Activated CD8-positive, alpha-beta memory T cell treated with anti-CD3 and anti-CD28 coated beads, Interleukin-2, amount 50 U/mL, for 24 hours (primary cell): ENCODE measurements around the gene RBFOX2.

Experiments used
- DNase-seq: peaks from one replicate; pipeline ENCODE4 v3.0.0-alpha.2; 2020; ENCODE audit errors: extremely low read depth

RBFOX2 gene

DNA sequence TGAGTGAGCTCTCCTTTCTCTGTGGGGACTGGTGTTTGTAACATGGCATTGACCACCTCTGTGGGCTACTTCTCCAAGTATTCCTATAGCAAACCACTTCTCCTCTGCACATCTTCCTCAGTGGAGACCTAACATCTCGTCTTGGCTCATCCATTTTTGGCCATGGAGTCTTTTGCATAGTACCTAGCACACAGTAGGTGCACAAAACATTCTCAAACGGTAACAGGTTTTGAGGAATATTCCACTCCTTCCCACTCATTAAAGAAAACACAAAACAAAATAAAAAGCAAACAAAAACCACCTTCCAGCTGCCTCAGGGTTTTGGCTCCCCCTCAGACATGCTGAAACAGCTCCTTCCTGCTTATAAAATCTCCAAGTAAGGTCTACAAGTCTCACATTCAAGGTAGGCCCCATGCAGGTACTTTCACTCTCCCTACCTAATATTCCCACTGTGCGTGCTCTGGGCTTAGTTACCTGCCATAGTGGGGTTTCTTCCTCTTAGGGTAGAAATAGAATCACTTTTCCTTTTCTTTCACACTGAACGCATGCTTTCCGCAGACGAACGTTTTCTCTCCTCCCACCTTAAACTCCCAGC lies 132.4 kb downstream of the RBFOX2 start:
- no peak for DNase-seq

DNA sequence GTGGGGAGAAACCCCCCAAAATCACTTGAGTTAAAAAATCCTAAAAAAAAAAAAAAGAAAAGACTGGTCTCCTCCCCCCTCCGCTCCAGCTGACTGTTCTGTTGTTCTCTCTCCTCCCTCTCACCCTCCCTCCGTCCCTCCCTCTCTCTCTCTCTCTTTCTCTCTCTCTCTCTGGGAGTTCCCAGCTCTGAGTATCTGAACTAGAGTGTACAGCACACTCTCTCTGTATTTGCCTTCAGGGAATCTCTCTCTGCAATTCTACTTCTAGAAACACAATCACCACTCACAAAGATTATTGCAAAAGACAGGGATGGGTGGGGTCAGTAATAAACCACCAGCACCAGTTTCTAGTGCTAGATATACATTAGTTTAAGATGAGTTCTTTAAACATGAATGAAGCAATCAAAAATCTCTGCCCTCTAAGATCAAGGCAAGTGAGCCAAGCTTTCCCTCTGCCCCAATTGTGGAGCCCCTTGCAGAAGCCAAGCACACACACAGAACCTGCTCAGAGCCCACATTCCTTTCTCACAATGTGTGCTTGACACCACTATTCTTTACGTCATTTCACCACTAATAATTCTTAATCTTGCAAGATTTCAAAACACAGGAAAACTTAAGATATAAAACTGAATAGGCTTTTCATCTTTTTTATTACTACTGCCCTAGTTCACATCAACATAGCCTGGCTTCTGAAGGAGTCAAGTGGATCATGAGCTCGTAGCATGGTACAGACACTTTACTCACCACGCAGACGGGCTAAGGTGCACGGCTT lies 133.5 kb downstream of the RBFOX2 start:
- no peak for DNase-seq

DNA sequence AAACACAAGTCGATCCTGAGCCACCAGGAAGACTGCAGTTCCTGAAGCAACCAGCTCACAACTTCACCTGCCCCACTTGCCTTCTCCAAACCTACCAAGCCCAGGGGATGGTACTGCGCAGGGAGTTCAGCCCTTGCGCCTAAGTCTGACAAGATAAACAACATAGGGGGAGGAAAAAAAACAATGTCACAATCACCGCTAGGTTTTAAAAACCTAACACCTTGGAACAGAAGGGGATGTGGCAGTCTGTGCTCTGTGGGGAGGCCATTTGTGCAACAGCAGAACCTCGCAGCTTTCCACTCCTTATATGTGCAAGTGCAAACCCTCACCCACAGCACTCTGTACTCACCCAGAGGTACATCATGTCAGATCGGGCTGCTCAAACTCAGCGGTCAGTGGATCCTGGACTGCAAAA lies 134.2 kb downstream of the RBFOX2 start:
- no peak for DNase-seq

DNA sequence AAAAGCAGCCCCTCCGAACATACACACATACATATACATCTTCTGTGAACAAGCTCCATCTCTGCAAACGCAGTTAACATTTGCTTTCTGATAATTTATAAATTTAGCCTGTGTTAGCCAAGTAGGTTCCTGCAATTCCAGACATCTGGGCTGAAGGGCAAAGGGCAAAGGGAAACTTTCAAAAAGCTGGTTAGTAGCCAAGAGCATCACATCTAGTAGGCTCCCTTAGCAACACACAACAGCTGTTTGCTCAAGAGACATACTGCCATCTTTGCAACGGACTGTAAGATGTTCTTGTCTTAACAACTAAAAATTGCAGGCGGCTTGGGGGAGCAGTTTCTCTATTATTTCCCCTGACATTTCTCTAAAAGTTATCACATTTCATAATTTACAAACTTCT lies 134.9 kb downstream of the RBFOX2 start:
- no peak for DNase-seq

DNA sequence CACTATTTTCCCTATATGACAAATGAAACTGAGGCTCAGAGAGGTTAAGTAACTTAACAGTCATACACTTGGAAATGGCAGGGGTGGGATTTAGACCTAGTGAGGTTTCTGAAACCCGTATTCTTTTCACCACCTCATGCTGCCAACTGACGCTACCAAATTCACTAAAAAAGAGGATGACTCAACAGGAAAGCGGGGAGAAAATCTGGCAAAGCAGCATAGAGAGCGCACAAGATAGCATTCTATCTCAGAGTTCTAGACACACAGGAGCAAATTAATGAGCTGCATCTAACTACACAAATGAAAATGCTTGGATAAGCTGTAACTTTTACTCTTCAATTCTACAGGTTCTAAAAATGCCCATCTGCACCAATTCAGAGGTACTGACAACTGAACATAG lies 136.4 kb downstream of the RBFOX2 start:
- no peak for DNase-seq

DNA sequence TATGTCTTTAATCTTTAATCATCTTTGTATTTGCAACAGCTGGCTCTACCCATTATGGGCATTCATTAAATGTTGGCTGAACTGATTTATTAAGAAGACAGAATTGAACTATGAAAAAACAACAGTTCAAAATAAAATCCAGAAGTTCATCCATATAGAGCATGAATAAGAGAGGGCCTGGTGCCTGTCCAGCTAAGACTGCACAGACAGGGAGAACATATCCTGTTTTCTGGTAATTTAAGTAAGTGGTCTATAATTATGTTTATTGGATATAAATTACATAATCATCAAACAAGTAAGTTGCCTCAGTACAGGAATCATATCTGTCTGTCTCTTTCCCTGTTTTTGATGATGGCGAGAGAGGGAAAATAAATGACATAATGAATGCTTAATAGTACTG lies 137.2 kb downstream of the RBFOX2 start:
- no peak for DNase-seq

DNA sequence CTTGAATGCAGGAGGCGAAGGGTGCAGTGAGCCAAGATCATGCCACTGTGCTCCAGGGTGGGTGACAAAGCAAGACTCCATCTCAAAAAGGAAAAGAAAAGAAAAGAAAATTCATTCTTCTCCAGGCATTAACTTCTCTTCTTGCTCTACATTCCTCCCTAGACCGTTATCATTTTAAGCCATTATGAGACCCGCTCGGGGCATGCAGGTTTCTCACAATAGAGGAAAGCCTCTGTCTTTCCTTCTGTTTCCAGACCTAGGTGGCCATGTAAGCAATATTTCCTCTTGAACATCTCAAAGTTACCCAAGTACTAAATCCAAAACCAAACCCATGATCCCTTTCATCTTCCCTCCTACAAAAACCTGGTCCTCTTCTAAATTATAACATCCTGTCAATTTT lies 139.6 kb downstream of the RBFOX2 start:
- DNase-seq = no peak

DNA sequence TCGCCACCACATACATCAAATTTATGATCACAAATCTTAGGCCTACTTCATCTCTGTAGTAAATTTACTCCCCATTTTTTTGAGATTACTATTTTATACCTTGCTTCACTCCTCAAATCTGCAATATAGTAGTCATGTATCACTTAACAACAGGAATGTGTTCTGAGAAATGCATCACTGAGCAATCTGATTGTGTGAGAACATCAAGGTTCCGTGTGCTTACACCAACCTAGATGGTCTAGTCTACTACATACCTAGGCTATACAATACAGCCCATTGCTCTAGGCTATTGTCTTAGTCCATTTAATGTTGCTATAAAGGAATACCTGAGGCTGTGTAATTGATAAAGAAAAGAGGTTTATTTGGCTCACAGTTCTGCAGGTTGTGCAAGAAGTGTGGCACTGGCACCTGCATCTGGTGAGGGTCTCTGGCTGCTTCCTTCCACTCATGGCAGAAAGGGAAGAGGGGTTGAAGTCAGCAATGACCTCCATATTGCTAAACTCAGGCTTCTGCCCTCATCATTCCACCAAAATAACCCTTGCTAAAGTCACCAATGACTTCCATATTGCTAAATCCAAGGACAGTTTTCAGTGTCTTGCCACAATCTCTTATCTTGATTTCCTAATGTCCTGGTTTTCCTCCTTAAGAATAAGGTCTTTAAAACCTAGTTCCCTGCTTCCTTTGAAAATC lies 140.3 kb downstream of the RBFOX2 start:
- no peak for DNase-seq

DNA sequence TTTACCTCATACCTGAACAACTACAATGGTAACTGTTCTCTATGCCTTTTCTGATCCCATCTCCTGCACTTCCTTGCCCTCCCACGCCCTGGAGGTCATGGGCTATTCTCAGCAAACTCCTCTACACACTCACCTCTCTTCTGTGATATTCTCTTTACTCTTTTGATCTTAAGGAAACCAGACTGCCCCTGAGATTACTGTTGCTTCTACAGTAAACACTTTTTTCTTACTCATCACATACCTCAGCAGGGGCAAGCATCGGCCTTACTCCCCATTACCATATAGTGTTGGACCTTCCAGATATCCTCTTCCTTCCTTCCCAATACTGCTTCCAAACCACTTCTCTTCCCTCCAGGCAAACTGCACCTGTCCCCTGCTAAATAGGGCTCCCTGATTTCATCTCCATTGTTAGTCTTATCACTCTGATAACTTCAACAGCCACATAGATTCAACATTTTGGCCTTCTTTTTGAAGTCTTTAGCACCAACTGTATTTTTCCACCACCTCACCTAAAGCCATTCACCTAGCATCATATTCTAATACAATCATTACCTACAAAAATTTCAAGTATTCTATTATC lies 141.2 kb downstream of the RBFOX2 start:
- DNase-seq = no peak

DNA sequence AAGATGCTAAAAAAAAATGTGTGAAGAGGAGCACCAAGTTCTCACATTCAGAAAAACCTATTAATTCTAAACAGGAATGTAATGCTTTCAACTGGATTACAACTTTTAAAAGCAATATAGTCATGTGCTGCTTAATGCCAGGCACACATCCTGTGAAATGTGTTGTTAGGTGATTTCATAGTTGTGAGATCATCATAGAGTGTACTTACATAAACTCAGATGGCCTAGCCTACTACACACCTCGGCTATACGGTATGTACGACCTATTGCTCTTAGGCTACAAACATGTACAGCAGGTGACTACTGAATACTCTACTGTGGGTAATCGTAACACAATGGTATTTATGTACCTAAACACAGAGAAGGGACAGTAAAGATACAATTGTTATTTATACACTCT lies 142.3 kb downstream of the RBFOX2 start:
- no peak for DNase-seq

DNA sequence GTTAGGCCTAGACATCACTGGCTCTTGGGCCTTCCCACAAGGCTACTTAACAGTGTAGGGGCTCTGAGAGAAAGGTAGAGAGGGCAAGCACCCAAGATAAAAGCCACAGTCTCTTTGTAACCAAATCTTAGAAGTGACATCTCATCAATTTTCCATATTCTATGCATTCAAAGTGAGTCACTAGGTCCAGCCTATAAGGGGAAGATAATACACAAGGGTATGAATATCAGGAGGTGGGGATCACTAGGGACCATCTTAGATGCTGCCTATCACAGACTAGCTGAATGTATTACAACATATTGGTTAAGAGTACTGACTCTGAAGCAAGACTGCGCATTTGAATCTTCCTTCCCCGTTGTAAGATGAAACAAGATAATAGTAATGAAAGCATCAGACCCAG lies 144.1 kb downstream of the RBFOX2 start:
- DNase-seq = no peak

DNA sequence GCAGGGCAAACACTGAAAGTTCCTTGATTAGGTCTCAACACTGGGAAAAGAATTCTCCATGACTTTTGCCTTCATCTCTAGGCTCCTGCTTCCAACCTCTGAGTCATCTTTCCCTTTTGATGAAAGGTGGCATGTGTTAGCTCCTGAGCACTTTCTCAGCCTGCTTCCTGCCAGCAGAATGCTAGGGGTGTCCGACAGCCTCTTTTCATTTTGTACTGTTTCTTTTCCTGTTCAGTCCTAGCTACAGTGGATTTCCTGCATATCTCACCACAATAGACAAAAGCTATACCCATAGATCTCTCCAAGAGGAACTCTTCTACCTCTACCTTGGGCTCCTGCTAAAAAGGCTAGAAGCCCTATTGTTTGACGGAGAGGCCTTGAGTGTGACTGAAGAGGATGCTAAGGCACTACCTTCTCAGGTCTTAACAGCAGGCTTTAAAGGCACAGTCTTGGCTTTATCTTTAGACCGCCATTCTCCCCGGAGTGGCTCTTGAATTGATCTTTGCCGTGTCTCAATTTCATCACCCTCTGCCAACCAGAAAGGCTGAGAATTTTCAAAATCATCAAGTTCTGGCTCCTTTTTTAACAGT lies 145.5 kb downstream of the RBFOX2 start:
- no peak for DNase-seq

DNA sequence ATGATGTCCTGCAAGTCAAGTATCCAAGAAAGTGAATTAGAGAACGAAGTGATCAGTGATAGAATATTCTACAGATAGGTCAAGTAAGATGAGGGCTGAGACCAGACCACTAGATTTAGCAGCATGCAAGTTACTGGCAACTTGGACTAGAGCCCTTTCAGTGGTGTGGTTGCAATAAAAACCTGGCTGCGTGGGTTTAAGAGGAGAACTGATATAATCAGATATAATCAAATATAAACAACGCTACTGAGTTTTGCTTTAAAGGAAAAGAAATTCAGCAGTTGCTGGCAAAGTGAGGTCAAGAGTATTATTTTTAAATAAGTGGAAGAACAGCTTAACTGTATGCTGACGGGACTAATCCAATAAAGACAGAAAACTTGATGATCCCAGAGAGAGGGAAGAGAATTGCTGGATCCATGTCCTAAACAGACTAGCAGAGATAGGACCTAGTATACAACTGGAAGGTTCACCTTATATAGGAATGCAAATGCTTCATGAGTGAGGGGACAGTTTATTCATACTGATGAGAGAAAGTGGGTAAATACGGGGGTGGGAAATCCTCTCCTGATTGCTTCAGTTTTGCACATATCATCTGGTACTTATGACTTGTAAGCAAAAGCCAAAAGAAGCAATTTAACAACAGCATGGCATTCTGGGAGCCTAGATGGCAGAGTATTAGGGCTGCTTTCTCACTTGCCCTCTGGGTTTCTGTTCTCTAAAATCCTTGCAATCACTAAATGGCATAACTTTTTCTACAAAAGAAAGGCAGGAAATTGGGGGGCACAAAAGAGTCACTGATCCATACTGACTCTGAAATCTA lies 146.2 kb downstream of the RBFOX2 start:
- no peak for DNase-seq

DNA sequence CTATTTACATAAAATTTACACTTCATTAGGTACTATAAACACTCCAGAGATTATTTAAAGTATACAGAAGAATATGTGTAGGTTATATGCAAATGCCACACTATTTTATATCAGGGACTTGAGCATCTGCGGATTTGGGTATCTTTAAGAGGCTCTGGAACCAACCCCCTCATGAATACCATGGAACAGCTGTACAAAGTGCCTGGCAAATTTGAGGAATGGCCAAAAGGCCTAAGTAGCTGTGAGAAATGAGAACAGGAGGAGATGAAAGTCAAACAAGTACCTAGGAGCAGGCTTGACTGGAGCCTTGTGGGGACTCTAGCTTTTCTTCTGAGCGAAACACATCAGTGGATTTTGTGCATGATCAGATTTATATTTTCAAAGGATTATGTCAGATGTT lies 149.3 kb downstream of the RBFOX2 start:
- no peak for DNase-seq

DNA sequence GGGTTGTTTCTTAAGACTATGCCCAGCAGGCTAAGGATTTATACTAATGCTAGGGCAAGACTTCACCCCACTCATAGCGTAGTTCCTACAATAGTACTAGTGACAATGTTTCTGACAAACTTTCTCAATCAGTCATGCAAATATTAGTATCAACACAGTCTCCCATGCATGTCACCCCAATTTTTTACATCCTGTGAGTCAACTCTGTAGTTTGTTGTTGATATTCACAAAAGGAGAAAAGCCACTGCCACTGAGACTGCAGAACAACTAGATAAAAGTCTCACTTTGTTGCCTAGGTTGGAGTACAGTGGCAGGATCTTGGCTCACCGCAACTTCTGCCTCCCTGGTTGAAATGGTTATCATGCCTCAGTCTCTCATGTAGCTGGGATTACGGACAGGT lies 155.2 kb downstream of the RBFOX2 start:
- no peak for DNase-seq

DNA sequence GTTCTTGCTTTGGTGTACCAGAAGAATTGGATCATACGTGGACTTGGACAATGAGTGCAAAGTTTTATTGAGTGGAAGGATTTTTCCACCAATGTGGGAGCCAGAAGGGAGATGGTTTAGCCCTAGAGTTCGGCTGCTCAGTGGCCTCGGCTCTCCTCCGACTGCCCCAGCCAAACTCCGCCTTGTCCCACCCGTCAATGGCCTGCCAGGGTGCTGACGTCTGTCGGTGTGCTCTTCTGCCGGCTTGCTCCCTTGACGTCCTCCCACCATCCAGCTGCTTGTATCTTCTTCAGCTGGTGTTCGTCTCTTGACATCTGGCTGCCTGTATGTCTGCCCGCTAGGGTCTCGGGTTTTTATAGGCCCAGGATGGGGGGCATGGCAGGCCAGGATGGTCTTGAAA lies 156.2 kb downstream of the RBFOX2 start:
- no peak for DNase-seq

DNA sequence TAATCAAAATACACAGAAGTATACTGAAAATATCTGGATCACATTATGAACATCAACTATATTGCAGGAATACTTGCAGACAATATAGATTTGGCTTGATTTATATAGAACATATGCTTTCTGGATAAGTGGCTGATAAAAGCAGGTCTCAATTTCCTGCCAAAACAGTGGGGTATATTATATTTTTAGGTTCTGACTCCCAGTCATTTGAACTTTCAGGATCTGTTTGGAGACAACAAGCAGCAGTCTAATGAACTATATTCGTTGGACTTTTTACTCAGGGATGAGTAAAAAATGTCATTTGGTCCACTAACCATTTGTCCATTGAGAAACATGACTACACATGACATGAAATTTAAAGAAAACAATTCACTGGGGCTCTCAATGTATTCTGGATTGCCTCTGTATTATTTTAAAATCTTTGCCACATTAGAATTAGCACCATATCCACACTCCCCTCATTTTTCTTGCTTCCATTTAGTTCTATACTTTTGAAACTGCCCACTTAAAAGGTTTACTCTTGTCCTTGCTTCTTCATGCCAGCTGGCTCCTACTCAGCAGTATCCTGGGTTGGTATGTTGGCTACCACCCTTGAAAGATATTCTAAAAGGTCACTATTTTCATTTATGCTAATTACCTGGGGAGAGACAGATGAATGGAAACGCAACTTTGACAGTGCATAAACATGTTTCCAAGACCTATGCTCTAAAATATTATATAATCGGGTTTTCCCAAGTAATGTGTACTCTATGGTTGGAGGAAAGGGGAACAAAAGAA lies 157.9 kb downstream of the RBFOX2 start:
- no peak for DNase-seq

DNA sequence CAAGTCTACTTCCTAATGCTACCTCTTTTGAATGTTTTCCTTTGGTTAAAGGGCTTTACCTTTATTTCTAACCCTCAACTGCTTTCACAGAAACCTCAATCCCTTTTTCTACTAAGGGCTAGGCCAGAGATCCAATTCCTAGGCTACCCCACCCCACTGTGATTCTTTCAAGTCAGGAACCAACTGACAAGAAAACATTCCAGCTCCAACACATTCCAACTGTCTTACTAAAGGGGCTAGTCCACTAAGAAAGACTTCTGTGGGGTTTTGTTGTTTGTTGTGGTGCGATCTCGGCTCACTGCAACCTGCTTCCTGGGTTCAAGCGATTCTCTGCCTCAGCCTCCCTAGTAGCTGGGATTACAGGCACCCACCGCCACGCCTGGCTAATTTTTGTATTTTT lies 159.7 kb downstream of the RBFOX2 start:
- no peak for DNase-seq

DNA sequence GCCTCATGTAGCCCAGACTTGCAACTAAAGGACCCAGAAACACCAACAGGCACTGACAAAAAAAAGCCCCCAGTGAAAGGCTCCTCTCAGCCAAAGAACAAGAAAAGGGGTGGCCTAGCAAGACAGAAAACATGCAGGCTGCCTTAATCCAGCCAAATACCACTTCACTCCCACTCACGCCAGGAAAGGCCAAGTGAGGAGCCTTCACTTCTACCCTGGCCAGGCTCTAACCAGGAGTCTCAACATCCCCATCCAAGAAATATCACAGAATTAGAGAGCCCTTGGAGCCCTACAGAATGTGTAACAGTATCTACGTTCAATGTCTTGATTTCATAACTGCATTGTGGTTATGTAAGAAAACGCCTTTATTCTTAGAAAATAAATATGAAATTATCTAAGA lies 162.0 kb downstream of the RBFOX2 start:
- DNase-seq = no peak

DNA sequence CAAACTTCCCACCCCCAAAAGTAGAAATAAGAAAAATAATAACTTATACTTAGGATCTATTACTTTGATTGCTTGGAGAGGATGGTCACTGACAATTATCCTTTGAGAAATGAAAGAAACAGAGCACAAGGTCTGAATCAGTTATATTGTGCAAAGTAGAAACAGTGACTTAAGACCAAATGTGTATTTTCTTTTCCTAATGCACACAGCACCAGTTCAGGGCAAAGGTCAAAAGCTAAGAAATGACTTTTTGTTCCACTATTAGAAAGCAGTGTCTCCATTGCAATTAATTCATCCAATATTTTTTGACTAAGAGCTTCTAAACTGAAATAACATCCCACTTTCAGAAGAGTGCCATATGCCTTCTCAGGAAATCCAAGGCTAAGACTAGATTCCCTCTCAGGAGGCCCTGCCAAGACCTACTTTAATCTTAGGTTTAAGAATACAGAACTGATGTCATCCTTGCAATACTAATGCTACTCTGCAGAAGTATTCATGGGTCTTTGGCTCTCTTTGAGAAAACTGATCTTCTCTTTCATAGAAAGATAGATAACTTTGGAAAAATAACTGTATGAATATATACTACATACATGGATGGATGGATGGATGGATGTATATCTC lies 164.0 kb downstream of the RBFOX2 start:
- DNase-seq = no peak
